ENCODE results near the gene NCAPH2.

The NCAPH2 gene

DNA sequence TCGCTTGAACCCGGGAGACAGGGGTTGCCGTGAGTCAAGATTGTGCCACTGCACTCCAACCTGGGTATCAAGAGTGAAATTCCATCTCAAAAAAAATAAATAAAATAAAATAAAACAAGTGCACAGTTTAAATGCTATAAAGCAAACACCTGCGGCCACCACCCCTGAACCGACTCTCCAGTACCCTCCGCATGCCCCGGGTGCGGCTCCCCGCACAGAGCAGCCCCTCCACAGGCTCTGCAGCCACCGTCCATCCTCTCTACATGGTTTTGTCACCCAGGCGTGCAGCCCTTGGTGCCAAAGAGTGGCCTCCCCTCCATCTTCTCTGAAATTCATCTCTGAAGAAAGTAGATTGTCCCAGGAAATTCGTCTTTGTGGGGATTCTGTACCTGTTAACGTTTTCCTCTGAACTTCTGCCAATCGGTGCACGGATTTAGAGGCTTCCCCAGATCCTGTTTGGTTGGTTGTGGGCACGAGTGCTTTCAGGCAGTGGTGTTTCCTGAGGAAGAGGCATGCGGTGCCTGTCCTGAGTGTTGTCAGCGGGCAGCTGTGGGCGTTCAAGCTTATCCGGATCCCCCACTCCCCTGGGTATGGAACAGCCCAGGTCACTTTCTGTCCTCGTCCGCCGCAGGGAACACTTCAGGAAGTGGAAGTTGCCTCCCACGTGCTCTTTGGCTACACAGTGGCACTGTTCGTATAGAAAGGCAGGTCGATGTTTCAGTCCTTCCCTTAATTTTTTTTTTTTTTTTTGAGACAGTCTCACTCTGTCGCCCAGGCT is 17.3 kb upstream of the NCAPH2 start:
- DNase-seq (ENCODE audit: low read depth): no peak

DNA sequence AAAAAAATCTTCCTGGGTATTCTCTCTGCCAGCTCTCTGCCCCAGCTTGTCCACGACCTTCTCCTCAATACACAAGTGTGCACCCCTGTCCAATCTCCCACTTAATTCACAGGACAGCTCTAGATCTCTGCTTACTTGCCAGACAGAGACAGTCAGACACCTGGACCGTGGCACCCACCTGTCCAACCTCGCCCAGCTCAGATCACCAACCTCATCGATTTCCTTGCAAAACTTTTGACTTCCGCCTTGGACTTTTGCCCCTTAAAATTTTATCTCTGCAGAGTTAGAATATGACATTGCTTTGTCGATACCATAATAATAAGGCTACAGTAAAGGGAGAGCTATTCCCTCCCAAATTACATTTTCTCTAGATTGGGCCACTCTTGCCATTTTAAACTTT is 10.9 kb upstream of the NCAPH2 start:
- DNase-seq (ENCODE audit: low read depth): no peak

DNA sequence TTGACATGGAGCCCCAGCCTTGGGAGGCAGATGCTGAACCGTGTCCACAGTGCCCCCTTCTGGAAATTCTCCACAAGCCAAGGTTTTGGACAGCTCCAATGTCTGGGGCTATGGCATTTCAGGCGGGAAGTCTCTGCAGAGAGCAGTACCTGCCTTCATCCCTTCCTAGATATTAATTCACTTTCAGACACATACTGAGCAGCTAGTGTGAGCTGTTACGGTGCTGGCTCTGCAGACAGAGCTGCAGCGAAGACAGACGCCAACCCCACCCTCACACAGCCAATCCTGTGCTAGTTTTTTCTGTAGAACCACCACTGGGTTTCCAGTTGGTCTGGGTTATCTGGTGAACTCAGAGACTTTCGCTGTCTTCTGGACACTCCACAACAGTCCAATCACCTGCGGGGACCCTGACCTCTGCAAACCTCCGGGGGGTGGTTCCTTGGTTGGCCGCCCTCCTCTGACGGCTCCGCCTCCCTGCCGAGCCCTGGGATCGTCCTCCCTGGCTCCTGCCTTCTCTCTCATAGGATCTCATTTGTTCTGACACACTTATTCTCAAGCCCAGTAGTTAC is 9.6 kb upstream of the NCAPH2 start:
- DNase-seq (ENCODE audit: low read depth): no peak

DNA sequence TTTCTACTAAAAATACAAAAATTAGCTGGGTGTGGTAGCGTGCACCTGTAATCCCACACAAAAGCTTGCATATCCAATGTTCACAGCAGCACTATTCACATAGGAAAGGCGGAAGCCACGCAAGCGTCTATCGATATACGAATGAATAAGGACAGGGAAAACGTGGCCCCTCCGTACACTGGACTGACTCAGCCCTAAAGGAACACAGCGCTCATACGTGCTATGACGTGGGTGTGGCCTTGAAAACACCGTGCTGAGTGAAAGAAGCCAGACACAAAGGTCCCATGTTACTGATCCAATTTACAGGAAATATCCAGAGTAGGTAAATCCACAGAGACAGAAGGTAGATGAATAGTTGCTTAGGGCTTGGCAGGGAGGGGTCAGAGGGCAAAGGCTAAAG is 7.6 kb upstream of the NCAPH2 start:
- DNase-seq (ENCODE audit: low read depth): no peak

DNA sequence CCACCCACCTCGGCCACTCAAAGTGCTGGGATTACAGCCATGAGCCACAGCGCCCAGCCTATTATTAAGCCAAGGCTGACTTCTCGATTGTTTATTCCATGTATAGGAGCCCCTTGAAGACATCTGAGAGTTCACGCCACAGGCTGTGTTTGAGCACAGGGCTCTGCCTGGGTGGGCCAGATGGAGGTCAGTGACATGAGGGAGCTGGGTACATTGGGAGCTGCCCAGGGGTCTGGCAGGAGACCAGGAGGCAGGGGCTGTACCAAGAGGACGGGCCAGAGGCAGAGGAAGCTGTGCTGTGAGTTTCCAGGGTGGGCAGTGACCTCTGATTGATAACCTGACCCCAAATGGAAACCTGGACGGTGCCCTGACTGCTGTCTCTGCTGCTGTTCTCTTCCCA is 5.9 kb upstream of the NCAPH2 start:
- no peak for DNase-seq (ENCODE audit: low read depth)

DNA sequence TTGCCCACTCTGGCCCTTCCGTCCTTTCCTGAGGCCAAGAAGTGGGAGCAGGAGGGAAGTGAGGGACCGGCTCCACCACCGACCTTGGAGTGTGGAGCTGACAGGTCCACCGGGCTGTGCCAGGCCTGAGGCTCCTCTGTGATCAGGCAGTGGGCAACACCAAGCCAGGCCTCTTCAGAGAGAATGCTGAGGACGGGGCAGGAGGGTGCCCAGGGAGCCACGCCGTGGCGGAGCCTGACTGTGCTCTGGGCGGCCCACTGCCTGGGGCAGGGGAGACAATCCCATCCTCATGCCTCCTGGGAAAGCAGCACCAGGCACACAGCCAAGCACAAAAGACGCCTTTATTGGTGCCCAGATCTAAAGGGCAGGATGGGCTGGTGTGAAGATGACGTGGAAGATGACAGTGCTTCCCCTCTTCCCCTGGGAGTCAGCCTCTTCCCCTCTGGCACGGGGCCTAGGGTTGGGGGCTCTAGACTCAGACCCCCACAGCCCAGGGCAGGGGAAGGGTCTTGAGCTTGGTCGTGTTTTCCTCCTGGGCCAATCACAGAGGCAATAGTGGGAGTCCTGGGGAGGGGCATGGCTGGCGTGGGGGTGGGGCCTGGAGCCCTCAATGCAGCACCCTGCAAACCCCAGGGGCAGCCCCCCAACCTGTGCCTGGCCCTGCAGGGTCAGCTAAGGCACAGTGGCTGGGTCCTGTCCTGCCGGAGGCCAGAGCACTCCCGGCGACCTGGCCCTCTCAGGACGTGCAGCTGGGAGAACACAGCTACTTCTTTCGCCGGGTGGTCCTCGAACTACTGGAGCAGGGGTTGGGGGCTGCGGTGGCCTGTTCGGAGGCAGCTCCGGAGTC is 5.2 kb upstream of the NCAPH2 start:
- DNase-seq (ENCODE audit: low read depth): no peak

DNA sequence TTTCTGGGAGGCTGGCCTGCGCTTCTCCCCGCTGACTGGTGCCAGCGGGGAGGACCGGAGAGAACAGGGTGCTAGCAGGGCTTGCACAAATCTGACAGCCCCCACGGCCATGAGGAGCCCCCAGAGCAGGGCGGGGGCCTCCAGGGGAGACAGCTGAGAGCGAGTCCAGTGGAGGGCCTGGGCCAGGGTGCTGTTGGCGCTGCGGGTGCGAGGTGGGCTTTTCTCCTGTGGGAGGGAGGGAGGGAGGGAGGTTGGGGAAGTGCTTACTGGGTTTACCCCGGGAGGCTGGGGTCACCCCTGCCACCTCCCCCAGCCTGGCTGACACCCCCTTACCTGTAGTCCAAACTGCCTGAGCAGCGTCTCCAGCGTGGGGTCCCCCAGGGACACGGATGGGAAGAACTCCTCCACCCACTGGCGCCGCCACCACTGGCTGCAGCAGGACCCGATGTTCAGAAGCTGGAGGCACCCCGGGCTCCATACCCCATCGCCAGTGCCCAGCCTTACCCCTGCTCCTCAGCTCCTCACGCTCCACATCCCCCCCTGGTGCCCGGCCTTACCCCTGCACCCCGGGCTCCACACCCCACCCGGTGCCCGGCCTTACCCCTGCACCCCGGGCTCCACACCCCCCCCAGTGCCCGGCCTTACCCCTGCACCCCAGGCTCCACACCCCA is 4.4 kb upstream of the NCAPH2 start:
- no peak for DNase-seq (ENCODE audit: low read depth)

DNA sequence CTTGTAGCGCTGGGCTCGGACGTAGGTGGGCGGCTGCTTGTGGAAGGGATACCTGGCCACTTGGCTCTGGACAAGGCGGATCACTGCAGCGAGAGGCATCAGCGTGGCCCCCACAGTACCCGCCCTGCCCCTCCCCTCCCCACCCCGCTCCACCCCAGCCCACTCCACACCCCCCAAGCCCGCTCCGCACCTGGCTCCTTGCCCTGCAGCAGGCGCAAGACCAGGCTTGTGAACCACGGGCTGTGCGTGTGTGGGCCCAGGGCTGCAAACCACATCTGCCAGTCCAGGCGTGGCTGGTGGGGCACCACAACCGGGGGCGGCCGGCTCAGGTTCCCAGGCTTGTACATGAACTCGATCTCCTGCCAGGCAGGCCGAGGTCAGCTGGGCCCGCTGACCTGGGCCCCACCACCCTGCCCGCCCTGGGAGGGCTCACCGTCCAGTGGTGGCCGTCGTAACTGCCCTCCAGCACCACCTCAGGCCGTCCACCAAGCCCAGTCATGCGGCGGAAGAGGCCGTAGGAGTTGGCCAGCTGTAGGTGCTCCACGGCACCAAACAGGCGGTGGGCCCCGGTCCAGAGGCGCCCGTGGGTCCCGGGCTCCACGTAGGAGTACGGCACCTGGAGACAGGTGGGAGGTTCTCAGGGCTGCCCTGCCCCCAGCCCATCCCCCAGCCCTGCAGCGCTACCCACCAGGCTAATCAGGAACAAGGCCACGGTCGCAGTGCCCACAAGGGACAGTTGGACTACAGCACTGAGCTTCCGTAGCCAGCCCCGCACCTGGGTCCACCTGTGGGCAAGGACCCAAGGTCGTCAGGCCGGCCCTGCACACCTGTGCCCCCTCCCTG is 3.4 kb upstream of the NCAPH2 start:
- no peak for DNase-seq (ENCODE audit: low read depth)

DNA sequence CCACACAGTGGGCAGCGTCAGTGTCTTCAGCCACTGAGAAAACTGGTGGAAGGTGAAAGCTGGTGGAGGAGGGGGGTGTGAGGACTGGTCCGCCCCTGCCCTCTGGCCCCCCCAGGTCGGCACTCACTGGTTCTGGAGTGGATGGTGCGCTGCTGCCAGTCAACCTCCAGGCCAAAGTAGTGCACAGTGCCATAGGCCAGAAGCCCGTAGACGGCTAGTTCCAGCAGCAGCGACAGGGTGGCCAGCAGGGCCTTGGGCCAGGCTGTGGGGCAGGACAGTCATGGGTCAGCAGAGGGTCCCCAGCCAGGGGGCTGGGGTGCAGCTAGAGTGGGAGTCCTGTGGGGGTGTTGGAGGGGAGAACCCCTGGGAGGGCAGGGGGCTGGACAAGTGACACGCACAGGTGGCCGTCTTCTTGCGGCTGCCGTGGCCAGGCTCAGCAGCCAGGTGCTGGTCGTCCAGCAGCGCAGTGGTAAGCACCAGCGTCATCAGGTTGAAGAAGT is 2.7 kb upstream of the NCAPH2 start:
- DNase-seq (ENCODE audit: low read depth): no peak

DNA sequence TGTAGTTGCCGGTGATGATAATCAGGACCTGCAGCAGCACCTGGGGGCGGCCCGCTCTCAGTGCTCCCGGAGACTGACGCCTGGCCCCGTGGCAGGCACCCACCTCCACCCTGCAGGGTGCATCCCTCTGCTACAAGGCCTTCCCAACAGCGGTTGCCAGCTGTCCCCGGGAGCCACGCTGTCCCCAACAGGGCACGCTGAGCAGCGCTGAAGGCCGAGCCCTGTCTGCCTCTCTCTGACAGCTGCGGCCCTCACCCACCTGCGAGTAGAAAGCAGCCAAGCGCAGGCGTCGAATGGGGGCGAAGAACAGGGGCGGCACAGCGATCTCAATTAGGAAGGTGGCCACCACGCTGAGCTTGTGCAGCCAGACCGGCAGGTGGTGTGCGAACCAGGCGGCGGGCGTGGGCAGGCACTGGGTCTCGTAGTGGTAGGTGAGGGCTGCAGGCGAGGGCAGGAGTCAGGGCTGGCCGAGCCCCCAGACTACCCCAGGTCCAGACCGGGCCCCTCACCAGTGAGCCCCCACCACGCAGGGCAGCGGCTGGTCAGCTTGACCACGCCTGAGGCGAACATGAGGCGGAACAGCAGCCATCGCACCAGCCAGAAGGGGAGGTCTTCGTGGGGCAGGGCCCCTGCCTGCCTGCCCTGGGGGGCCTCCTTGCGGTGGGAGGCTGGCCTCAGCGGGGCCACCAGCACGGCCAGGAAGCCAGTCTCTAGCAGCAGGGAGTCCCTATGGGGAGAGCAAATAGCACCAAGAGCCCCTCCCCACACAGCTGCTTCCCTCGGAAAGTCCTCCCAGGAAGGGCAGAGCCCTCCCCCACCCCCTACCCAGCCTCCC is 2.0 kb upstream of the NCAPH2 start:
- DNase-seq (ENCODE audit: low read depth): no peak

DNA sequence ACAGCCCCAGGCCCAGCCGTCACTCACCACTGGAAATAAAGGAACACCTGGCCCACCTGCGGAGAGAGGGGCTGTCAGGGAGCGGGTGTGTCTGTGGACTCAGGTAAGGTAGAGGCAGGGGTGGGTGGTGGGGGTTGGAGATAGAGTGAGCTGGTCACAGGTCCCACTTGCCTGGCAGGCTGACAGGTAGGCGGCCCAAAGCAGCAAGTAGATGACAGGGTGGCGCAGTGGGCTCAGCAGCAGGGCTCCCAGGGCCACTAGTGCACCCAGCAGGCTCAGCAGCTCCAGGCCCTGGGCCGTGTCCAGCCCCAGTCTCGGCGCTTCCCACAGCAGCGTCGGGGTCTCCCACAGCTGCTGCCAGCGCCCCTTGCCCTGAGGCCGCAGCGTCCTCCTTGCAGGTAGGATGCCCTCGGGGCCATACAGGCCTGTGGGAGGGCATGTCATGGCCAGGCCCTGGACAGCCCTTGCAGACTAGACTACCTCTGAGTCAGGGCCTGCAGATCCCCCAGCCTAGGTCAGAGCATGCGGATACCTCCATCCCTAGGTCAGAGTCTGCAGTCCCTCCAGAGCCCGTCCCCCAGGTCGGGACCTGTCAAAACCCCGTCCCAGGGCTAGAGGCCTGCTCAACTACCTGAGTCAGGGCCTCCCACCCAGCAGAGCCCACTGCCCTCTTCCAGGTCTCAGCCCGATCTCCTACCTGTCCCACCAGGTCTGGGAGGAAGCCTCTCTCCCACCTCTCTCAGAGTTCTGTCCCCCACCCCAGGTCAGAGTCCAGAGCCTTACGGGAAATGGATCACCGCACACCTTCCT is 1.2 kb upstream of the NCAPH2 start:
- no peak for DNase-seq (ENCODE audit: low read depth)

DNA sequence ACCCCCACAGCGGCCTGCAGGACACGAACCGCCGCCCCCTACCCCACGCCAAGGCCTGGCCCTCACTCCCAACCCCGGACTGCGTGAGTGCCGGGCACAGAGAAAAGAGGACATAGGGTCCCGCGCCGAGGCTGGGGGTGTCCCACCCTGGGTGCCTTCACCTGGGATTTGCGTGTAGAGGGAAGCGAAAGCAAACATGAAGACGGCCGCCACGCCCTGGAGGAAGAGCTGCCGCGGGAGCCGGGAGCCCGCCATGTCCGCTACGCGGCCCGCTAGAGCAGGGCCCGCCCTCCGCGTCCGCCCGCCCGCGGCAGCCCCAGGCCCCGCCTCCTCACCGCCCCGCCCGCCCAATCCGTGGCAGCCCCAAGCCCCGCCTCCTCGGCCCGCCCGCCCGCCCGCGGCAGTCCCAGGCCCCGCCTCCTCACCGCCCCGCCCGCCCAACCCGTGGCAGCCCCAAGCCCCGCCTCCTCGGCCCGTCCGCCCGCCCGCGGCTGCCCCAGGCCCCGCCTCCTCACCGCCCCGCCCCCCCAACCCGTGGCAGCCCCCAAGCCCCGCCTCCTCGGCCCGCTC is 518 bp upstream of the NCAPH2 start, which contains the start of gene LMF2:
TSS of gene LMF2 (minus strand) at position 282 of the 570 bp plus-strand sequence. CDS start at position 255, 27 bp downstream.
- DNase-seq (ENCODE audit: low read depth): no peak

DNA sequence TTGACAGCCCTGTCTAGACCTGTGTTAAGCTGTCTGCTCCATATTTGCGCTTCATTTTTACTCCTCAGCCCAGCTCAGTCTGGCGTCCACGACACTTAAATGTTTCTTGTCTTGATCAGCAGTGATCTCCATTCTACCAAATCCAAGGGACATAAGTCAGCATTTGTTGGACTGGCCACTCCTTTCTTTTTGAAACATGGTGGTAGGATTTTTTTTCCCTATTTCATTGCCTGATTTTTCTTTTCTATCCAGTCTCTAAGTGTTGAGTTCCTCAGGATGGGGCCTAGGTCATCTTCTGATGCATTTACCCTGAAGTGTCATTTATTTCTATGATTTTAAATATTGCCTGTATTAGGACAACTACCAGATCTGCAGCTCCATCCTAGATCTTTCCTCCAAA is 873 bp downstream of the NCAPH2 start:
- DNase-seq (ENCODE audit: low read depth): no peak

DNA sequence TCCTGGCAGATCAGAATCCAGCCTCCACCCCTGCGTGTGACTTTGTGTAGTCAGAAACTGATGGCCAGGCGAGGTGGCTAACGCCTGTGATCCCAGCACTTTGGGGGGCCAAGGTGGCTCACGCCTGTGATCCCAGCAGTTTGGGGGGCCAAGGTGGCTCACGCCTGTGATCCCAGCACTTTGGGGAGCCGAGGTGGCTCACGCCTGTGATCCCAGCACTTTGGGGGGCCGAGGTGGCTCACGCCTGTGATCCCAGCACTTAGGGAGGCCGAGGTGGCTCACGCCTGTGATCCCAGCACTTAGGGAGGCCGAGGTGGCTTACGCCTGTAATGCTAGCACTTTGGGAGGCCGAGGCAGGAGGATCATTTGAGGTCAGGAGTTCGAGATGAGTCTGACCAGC is 5.2 kb downstream of the NCAPH2 start:
- no peak for DNase-seq (ENCODE audit: low read depth)

DNA sequence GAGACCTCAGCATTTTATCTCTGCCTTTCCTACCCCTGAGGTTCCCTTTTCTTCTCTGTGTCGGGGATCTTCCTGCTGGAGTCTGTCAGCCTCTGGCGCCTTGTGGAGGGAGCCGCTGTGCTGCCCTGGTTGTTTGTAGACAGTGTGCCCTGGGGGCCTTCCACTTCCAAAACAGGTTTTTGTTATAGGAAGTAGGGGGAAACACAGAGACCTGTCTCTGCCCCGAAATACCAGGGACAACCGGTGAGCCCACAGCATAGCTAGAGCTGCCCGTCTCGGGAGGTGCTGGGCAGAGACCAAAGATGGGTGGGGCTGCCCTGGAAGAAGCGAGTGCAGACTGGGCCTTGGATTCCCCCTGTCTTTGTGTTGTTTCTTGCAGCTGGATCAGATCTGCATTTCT is 8.0 kb downstream of the NCAPH2 start:
- DNase-seq (ENCODE audit: low read depth): no peak

DNA sequence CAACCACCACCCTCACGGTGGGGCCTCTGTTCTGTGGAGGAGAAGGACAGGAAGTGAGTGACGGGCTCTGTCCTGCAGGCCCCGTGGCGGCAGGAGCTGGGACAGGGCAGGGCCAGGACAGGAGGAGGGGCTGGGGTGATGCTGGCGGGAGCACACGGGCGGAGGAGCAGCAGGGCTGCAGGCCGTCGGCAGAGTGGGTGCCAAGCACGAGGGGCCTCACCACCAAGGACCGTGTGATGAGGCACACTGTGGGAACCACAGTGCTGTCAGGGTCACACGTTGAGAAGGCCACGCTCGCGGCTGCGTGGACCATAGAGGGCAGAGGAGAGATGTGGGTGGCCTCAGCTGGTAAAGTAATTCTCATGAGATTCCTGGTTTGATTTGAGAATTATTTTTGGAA is 8.9 kb downstream of the NCAPH2 start:
- DNase-seq (ENCODE audit: low read depth): no peak

DNA sequence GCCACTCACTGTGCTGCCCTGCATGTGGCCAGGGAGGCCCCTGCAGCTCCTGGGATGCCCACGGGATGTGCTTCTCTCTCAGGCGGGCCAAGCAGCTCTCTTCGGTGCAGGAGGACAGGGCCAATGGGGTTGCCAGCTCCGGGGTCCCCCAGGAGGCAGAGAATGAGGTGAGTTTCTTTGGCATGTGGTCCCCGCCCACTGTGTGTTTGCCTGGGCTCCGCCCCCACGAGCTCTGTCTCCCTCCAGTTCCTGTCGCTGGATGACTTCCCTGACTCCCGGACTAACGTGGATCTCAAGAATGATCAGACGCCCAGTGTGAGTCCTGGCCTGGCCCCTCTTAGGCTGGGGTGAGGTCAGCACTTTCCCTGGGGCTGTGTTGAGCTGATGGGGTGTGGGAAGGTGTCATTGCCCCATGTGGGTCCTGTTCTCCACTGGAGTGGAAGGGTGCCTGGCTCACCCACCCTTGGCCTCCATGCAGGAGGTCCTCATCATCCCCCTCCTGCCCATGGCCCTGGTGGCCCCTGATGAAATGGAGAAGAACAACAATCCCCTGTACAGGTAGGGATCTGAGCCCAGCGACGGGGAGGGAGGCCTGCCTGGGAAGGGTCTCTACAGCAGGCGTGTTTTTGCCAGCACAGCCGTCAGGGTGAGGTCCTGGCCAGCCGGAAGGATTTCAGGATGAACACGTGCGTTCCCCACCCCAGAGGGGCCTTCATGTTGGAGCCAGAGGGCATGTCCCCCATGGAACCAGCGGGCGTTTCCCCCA is 9.7 kb downstream of the NCAPH2 start:
- DNase-seq (ENCODE audit: low read depth): no peak

DNA sequence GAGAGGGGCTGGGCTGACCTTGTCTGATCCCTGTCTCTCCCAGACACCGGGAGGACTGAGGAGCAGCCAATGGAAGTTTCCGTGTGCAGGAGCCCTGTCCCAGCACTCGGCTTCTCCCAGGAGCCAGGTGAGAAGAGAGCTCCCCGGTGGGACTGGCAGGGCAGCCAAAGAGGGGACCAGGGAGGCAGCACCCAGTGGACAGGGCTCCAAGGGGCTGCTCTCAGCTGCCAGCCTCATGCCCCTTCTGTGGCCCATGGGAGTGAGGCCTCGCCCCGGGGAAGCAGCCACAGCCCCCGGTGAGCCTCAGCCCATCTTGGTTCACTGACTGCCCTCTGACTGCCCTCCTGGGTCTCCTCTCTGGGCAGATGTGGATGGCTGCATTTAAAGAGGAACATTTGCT is 10.6 kb downstream of the NCAPH2 start:
- DNase-seq (ENCODE audit: low read depth): no peak

Data from GM04503 (cell line).